ENCODE measurements around the gene KAT7. TPM values are rescaled to one million over a fixed set of nuclear protein-coding genes. Genes with fewer than 3 reads are reported as not detected.

The KAT7 gene
- polyA plus RNA-seq, 3 donors: 17.5 to 28.1 (median 18.1) TPM

- H3K4me1 ChIP-seq (ENCODE audit: control insufficient read depth in 1 of 2, insufficient read depth in 2 of 2, low read length in 2 of 2): peaks cover 0 to 3% of the 10 kb centered on the region in 2 donors
- H3K9me3 ChIP-seq (replicated peaks in 1 of 2; ENCODE audit: control insufficient read depth in 1 of 2, insufficient read depth in 1 of 2, low read length in 2 of 2): no peaks in the 10 kb centered on the region
- no peak for TF ChIP-seq CTCF (IDR thresholded peaks at IDR 0.05)
- no peak overlapping the region for H3K4me3 ChIP-seq (replicated peaks in 1 of 3; ENCODE audit: low read depth in 2 of 3, low read length in 3 of 3)
- H3K27me3 ChIP-seq (ENCODE audit: control insufficient read depth in 2 of 2, insufficient read depth in 2 of 2, low read length in 2 of 2): no peaks in the 10 kb centered on the region
- H3K4me2 ChIP-seq (replicated peaks; ENCODE audit: extremely low read depth, low read length, poor library complexity, severe bottlenecking): no peak overlapping the region
- intact Hi-C loops (cut with micrococcal nuclease): no loop called here
- peaks cover 99% of the 10 kb centered on the region for H4K20me1 ChIP-seq (ENCODE audit: insufficient read depth, low read length)
- H3K27ac Mint-ChIP-seq: peak overlapping the region in 2 of 7 donors; percentile 67 to 76
- no peak overlapping the region for H3K27ac ChIP-seq (ENCODE audit: low read depth in 1 of 2, low read length in 2 of 2)
- no peaks in the 10 kb centered on the region for H3K9me3 Mint-ChIP-seq
- no peak for DNase-seq
- no peak overlapping the region for H3K9ac ChIP-seq (ENCODE audit: insufficient read depth, low read length, poor library complexity, severe bottlenecking)
- peaks cover 79 to 100% of the 10 kb centered on the region in 2 donors for H3K36me3 ChIP-seq (replicated peaks in 1 of 2; ENCODE audit: control insufficient read depth in 1 of 2, insufficient read depth in 2 of 2, low read length in 2 of 2)
- peaks cover 8% of the 10 kb centered on the region for H3K4me1 Mint-ChIP-seq
- no peak overlapping the region for H2AFZ ChIP-seq (ENCODE audit: insufficient read depth, low read depth, low read length, poor library complexity, severe bottlenecking)
- WGBS (ENCODE audit: insufficient coverage): 81% methylated on average over 3 of the region's 5 CpGs
- no peak overlapping the region for H3K4me3 Mint-ChIP-seq
- no peaks in the 10 kb centered on the region for H3K27me3 Mint-ChIP-seq (ENCODE audit: low read depth in 3 of 3)
- peaks cover 96% of the 10 kb centered on the region for H3K79me2 ChIP-seq (ENCODE audit: insufficient read depth, low read length)
- peaks cover 71 to 94% of the 10 kb centered on the region in 2 donors for H3K36me3 Mint-ChIP-seq
Measured at GRCh38 chr17:49795372-49795771, 6.9 kb downstream of the KAT7 start.

GRCh38 chr17:49798182-49798581 is 9.7 kb downstream of the KAT7 start:
- 98% methylated on average over 4 of the region's 8 CpGs for WGBS (ENCODE audit: insufficient coverage)
- H3K4me1 ChIP-seq (ENCODE audit: control insufficient read depth in 1 of 2, insufficient read depth in 2 of 2, low read length in 2 of 2): no peaks in the 10 kb centered on the region
- H3K27me3 ChIP-seq (ENCODE audit: control insufficient read depth in 2 of 2, insufficient read depth in 2 of 2, low read length in 2 of 2): no peaks in the 10 kb centered on the region
- Mint-ChIP-seq H3K36me3 (peaks cover 60 to 91% of the 10 kb centered on the region in 2 donors), H3K27ac (peak overlapping the region in 2 of 7 donors; percentile 42 to 78), H3K4me1 (peaks cover 3% of the 10 kb centered on the region), H3K9me3 (no peaks in the 10 kb centered on the region), H3K4me3 (no peak overlapping the region), H3K27me3 (ENCODE audit: low read depth in 3 of 3) (no peaks in the 10 kb centered on the region)
- intact Hi-C loops (cut with micrococcal nuclease): no loop called here
- no peak overlapping the region for H3K4me3 ChIP-seq (replicated peaks in 1 of 3; ENCODE audit: low read depth in 2 of 3, low read length in 3 of 3)
- no peak for TF ChIP-seq CTCF (IDR thresholded peaks at IDR 0.05)
- DNase-seq: no peak
- no peak overlapping the region for H2AFZ ChIP-seq (ENCODE audit: insufficient read depth, low read depth, low read length, poor library complexity, severe bottlenecking)
- H3K79me2 ChIP-seq (ENCODE audit: insufficient read depth, low read length): peaks cover 95% of the 10 kb centered on the region
- peaks cover 78 to 99% of the 10 kb centered on the region in 2 donors for H3K36me3 ChIP-seq (replicated peaks in 1 of 2; ENCODE audit: control insufficient read depth in 1 of 2, insufficient read depth in 2 of 2, low read length in 2 of 2)
- H3K27ac ChIP-seq (ENCODE audit: low read depth in 1 of 2, low read length in 2 of 2): no peak overlapping the region
- no peak overlapping the region for H3K9ac ChIP-seq (ENCODE audit: insufficient read depth, low read length, poor library complexity, severe bottlenecking)
- H3K4me2 ChIP-seq (replicated peaks; ENCODE audit: extremely low read depth, low read length, poor library complexity, severe bottlenecking): no peak overlapping the region
- peaks cover 98% of the 10 kb centered on the region for H4K20me1 ChIP-seq (ENCODE audit: insufficient read depth, low read length)
- no peaks in the 10 kb centered on the region for H3K9me3 ChIP-seq (replicated peaks in 1 of 2; ENCODE audit: control insufficient read depth in 1 of 2, insufficient read depth in 1 of 2, low read length in 2 of 2)

Measured in CD14-positive monocyte (primary cell).